HFFc6 (cell line): ENCODE measurements around the gene ST7L. TPM values are rescaled to one million over a fixed set of nuclear protein-coding genes. Genes with fewer than 3 reads are reported as not detected.

Experiments used
- DNase-seq: peaks from one replicate; pipeline ENCODE4 v3.0.0-alpha.2; 2018
- H3K27ac Mint-ChIP-seq: 2 replicates; pipeline ENCODE4 v1.8.0; 2020; ENCODE audit warnings: mild to moderate bottlenecking, mixed read lengths
- H3K27me3 Mint-ChIP-seq: 2 replicates; pipeline ENCODE4 v1.8.0; 2021; ENCODE audit warnings: mild to moderate bottlenecking, moderate library complexity, mixed read lengths; ENCODE audit not compliant: insufficient read depth
- H3K36me3 Mint-ChIP-seq: 2 replicates; pipeline ENCODE4 v1.8.0; 2021; ENCODE audit warnings: low read depth, mixed read lengths
- H3K4me1 Mint-ChIP-seq: 2 replicates; pipeline ENCODE4 v1.8.0; 2020; ENCODE audit warnings: low read depth, mixed read lengths
- H3K4me3 Mint-ChIP-seq: 2 replicates; pipeline ENCODE4 v1.8.0; 2020; ENCODE audit warnings: mild to moderate bottlenecking, moderate library complexity, mixed read lengths
- H3K9me3 Mint-ChIP-seq: 2 replicates; pipeline ENCODE4 v1.8.0; 2020; ENCODE audit warnings: mild to moderate bottlenecking, mixed read lengths
- total RNA-seq, 6 experiments: library from RNA; stranded (reverse); fragmentation: NEBNext Ultra II Directional; extraction: Animal tissue kit (Norgen Biotek cat#: 25700); gene quantifications; 2 replicates in 1 of 6; 3 replicates in 5 of 6; pipeline ENCODE4 v1.2.3, GENCODE V29; 2021
- TF ChIP-seq, protein P1 (sequence below): fragments of 200-600 bp; sonication (generic); IDR thresholded peaks from 2 replicates; pipeline ENCODE4 v1.5.0; 2021; ENCODE audit warnings: antibody characterized with exemption, mild to moderate bottlenecking

ST7L gene
- total RNA-seq, 6 experiments from 2014 or later, result 20.2 to 24.5 (median 23.7) TPM

GRCh38 chr1:112558634-112559033 is 60.3 kb downstream of the ST7L start:
- no peak overlapping the region for H3K27ac Mint-ChIP-seq
- H3K27me3 Mint-ChIP-seq, result no peaks in the 10 kb centered on the region
- TF ChIP-seq, protein P1, sequence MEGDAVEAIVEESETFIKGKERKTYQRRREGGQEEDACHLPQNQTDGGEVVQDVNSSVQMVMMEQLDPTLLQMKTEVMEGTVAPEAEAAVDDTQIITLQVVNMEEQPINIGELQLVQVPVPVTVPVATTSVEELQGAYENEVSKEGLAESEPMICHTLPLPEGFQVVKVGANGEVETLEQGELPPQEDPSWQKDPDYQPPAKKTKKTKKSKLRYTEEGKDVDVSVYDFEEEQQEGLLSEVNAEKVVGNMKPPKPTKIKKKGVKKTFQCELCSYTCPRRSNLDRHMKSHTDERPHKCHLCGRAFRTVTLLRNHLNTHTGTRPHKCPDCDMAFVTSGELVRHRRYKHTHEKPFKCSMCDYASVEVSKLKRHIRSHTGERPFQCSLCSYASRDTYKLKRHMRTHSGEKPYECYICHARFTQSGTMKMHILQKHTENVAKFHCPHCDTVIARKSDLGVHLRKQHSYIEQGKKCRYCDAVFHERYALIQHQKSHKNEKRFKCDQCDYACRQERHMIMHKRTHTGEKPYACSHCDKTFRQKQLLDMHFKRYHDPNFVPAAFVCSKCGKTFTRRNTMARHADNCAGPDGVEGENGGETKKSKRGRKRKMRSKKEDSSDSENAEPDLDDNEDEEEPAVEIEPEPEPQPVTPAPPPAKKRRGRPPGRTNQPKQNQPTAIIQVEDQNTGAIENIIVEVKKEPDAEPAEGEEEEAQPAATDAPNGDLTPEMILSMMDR, result no peak
- H3K9me3 Mint-ChIP-seq, result no peaks in the 10 kb centered on the region
- no peak overlapping the region for H3K4me3 Mint-ChIP-seq
- no peak for DNase-seq
- peaks cover 6% of the 10 kb centered on the region for H3K36me3 Mint-ChIP-seq
- peaks cover 13% of the 10 kb centered on the region for H3K4me1 Mint-ChIP-seq

DNA sequence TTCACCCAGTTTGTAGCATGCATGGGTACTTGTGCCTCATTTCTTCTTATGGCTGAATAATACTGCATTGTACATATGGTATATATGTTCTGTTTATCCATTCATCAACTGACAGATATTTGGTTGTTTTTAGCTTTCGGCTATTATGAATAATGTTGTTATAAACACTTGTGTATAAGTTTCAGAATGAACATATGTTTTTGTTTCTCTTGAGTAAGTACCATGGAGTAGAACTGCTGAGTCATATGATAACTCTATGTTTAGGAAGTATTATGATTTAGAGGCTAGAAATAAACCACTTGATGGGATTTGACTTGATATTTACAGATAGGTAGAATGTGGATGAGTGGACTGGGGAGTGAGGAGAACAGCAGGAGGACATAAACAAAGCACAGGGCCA is 61.6 kb downstream of the ST7L start:
- peak; percentile 28 for DNase-seq
- no peaks in the 10 kb centered on the region for H3K9me3 Mint-ChIP-seq
- TF ChIP-seq, protein P1, result no peak
- H3K36me3 Mint-ChIP-seq, result peaks cover 6% of the 10 kb centered on the region
- no peaks in the 10 kb centered on the region for H3K27me3 Mint-ChIP-seq
- H3K4me1 Mint-ChIP-seq, result peaks cover 13% of the 10 kb centered on the region
- no peak overlapping the region; the same call in 1 of the 2 replicates for H3K4me3 Mint-ChIP-seq
- peak overlapping the region; percentile 83 for H3K27ac Mint-ChIP-seq

DNA sequence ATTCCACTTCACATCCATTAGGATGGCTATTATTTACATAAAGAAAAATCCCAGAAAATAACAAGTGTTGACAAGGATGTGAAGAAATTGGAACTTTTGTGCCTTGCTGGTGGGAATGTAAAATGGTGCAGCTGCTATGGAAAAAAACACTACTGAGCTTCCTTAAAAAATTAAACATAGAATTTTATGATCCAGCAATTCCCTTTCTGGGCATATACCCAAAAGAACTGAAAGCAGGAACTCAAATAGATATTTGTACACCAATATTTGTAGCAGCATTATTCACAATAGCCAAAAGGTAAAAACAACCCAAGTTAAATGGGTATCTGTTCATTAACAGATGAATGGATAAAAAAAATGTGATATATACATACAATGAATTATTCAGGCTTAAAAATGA is 64.5 kb downstream of the ST7L start:
- DNase-seq, result no peak
- Mint-ChIP-seq H3K4me3 (no peak overlapping the region), H3K36me3 (peaks cover 12% of the 10 kb centered on the region), H3K4me1 (peaks cover 13% of the 10 kb centered on the region), H3K27ac (no peak overlapping the region), H3K27me3 (no peaks in the 10 kb centered on the region), H3K9me3 (no peaks in the 10 kb centered on the region)
- TF ChIP-seq, protein P1, result no peak

DNA sequence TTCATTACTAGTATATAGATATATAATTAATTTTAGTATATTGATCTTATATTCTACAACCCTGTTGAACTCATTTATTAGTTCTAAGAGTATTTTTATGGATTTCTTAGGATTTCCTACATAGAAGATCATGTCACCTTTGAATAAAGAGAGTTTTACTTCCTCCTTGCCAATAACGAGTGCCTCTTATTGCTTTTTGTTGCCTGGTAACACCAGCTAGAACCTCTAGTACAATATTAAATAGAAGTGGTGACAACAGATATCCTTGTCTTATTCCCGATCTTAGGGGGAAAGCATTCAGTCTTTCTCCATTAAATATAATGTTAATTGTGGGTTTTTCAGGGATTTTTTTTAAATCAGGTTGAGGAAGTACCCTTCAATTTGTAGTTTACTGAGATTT is 69.4 kb downstream of the ST7L start:
- Mint-ChIP-seq H3K9me3 (no peaks in the 10 kb centered on the region), H3K27ac (no peak overlapping the region), H3K4me3 (no peak overlapping the region), H3K36me3 (peaks cover 22% of the 10 kb centered on the region), H3K4me1 (peaks cover 20% of the 10 kb centered on the region), H3K27me3 (no peaks in the 10 kb centered on the region)
- TF ChIP-seq, protein P1, result no peak
- no peak for DNase-seq

DNA sequence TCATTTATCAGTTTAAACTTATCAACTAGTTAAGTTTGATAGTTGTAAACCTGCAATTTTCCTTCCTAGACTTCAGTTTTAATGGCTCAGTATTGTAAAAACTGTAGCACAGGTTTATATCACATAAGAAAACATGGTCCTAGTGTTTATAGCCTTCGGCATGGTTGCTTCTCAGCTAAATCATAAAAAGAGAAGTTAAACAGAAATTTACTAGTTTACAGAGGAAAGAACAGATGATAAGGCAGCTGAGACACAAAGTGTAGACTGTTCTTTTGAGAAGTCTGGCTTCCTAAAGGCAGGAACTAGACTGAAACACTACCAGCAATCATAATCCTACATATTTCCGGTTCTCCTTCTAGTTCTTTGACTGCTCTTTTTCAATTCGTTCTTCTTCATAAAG is 70.4 kb downstream of the ST7L start:
- H3K27ac Mint-ChIP-seq, result no peak overlapping the region
- no peaks in the 10 kb centered on the region for H3K9me3 Mint-ChIP-seq
- H3K27me3 Mint-ChIP-seq, result no peaks in the 10 kb centered on the region
- peaks cover 26% of the 10 kb centered on the region for H3K4me1 Mint-ChIP-seq
- DNase-seq, result no peak
- TF ChIP-seq, protein P1, result no peak
- peaks cover 19% of the 10 kb centered on the region; the same call in 1 of the 2 replicates for H3K36me3 Mint-ChIP-seq
- no peak overlapping the region for H3K4me3 Mint-ChIP-seq

- DNase-seq, result no peak
- Mint-ChIP-seq H3K36me3 (peaks cover 28% of the 10 kb centered on the region), H3K4me1 (peaks cover 45% of the 10 kb centered on the region), H3K9me3 (no peaks in the 10 kb centered on the region), H3K27ac (peak overlapping the region; percentile 75), H3K27me3 (no peaks in the 10 kb centered on the region), H3K4me3 (no peak overlapping the region)
- TF ChIP-seq, protein P1, result no peak
These were observed 72.9 kb downstream of the ST7L start for GRCh38 chr1:112546076-112546475.
